GM12891 (cell line): ENCODE measurements around the gene HS2ST1.

ENCODE experiments used
- POLR2A ChIP-seq: IDR thresholded peaks from 2 replicates; pipeline ENCODE4 v1.6.1; 2011; ENCODE audit warnings: low read depth, low read length, control low read depth
- POLR2AphosphoS5 ChIP-seq: IDR thresholded peaks from 2 replicates; pipeline ENCODE4 v1.6.1; 2011; ENCODE audit warnings: low read depth, low read length, control low read depth
- TAF1 ChIP-seq: IDR thresholded peaks from 2 replicates; pipeline ENCODE4 v1.6.1; 2011; ENCODE audit warnings: low read depth, low read length, control low read depth

GRCh38 chr1:87028576-87028975 is 114.1 kb downstream of the HS2ST1 start:
- TF ChIP-seq POLR2A (no peak), POLR2AphosphoS5 (no peak), TAF1 (no peak)
